ENCODE measurements around the gene CDC16. TPM values are rescaled to one million over a fixed set of nuclear protein-coding genes. Genes with fewer than 3 reads are reported as not detected.

Gene CDC16
- total and polyA plus RNA-seq, 2 of the 13 experiments (the other 11 are each of a cell fraction or from before 2014, with no cell fraction given), result 24.2 to 60.9 TPM

GRCh38 chr13:114248011-114248410 is 13.3 kb downstream of the CDC16 start:
- Histone ChIP-seq H3K9ac (ENCODE audit: insufficient read depth, low read depth, low read length) (no peak overlapping the region), H4K20me1 (ENCODE audit: insufficient read depth, low read length) (no peaks in the 10 kb centered on the region), H2AFZ (ENCODE audit: low read length) (no peak overlapping the region), H3K79me2 (ENCODE audit: insufficient read depth, low read length) (no peaks in the 10 kb centered on the region), H3K4me1 (ENCODE audit: insufficient read depth, low read length) (no peaks in the 10 kb centered on the region), H3K27ac (ENCODE audit: extremely low read length, insufficient read depth, low read length) (no peak overlapping the region), H3K9me3 (ENCODE audit: low read length) (no peaks in the 10 kb centered on the region), H3K36me3 (replicated peaks in 1 of 2; ENCODE audit: control insufficient read depth in 1 of 2, insufficient read depth in 2 of 2, low read length in 2 of 2) (peaks cover 22 to 78% of the 10 kb centered on the region in 2 experiments), H3K27me3 (ENCODE audit: control insufficient read depth in 1 of 2, insufficient read depth in 2 of 2, low read length in 2 of 2) (no peaks in the 10 kb centered on the region), H3K4me3 (replicated peaks in 1 of 3; ENCODE audit: insufficient read depth in 1 of 3, low read depth in 2 of 3, low read length in 3 of 3) (no peak overlapping the region), H3K4me2 (ENCODE audit: low read depth, low read length) (no peak overlapping the region)
- 92% methylated on average over 3 of the region's 3 CpGs for WGBS (ENCODE audit: low lambda C conversion rate)
- ChIA-PET POLR2A (interaction anchor here (1.3 kb wide), 1 partner anchor 34 kb away, joined by 4 read pairs; no protein-coding TSS in a partner anchor), CTCF (ENCODE audit: low intra/inter-chr PET ratio, low total read pairs) (no interaction called here)
- ATAC-seq, result no peak
- intact Hi-C loops (cut with micrococcal nuclease; ENCODE audit: unreplicated experiment), result no loop called here
- BruUV-seq (replicated peaks), result no TSS peak
- FAIRE-seq, result no peak
- in situ Hi-C loops (cut with HindIII; ENCODE audit: extremely low pct_ligation_motif_present, low pct_unique_long_range_greater_than_20kb), result no loop called here
- DNase-seq (ENCODE audit: low spot score), result no peak
- TF ChIP-seq, protein P1, sequence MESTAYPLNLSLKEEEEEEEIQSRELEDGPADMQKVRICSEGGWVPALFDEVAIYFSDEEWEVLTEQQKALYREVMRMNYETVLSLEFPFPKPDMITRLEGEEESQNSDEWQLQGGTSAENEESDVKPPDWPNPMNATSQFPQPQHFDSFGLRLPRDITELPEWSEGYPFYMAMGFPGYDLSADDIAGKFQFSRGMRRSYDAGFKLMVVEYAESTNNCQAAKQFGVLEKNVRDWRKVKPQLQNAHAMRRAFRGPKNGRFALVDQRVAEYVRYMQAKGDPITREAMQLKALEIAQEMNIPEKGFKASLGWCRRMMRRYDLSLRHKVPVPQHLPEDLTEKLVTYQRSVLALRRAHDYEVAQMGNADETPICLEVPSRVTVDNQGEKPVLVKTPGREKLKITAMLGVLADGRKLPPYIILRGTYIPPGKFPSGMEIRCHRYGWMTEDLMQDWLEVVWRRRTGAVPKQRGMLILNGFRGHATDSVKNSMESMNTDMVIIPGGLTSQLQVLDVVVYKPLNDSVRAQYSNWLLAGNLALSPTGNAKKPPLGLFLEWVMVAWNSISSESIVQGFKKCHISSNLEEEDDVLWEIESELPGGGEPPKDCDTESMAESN (CRISPR knock-in tag; conservative IDR thresholded peaks at IDR 0.05), result no peak
- TF ChIP-seq BRD4 (CRISPR knock-in tag; IDR thresholded peaks at IDR 0.05) (no peak), ZNF501 (CRISPR knock-in tag; IDR thresholded peaks at IDR 0.05) (no peak), SMARCC2 (IDR thresholded peaks at IDR 0.05) (no peak), CBX5 (CRISPR knock-in tag; IDR thresholded peaks at IDR 0.05; ENCODE audit: borderline replicate concordance) (no peak), MATR3 (CRISPR knock-in tag; IDR thresholded peaks at IDR 0.05) (no peak), HMG20A (CRISPR knock-in tag; IDR thresholded peaks at IDR 0.05; ENCODE audit: borderline replicate concordance) (no peak), ZNF30 (CRISPR knock-in tag; IDR thresholded peaks at IDR 0.05) (no peak), ZNF572 (CRISPR knock-in tag; IDR thresholded peaks at IDR 0.05) (no peak), SRF (IDR thresholded peaks at IDR 0.05; ENCODE audit: low read depth, low read length) (no peak), ZC3H13 (CRISPR knock-in tag; IDR thresholded peaks at IDR 0.05) (no peak), FLYWCH1 (CRISPR knock-in tag; IDR thresholded peaks at IDR 0.05) (no peak)
- TF ChIP-seq, protein P2, sequence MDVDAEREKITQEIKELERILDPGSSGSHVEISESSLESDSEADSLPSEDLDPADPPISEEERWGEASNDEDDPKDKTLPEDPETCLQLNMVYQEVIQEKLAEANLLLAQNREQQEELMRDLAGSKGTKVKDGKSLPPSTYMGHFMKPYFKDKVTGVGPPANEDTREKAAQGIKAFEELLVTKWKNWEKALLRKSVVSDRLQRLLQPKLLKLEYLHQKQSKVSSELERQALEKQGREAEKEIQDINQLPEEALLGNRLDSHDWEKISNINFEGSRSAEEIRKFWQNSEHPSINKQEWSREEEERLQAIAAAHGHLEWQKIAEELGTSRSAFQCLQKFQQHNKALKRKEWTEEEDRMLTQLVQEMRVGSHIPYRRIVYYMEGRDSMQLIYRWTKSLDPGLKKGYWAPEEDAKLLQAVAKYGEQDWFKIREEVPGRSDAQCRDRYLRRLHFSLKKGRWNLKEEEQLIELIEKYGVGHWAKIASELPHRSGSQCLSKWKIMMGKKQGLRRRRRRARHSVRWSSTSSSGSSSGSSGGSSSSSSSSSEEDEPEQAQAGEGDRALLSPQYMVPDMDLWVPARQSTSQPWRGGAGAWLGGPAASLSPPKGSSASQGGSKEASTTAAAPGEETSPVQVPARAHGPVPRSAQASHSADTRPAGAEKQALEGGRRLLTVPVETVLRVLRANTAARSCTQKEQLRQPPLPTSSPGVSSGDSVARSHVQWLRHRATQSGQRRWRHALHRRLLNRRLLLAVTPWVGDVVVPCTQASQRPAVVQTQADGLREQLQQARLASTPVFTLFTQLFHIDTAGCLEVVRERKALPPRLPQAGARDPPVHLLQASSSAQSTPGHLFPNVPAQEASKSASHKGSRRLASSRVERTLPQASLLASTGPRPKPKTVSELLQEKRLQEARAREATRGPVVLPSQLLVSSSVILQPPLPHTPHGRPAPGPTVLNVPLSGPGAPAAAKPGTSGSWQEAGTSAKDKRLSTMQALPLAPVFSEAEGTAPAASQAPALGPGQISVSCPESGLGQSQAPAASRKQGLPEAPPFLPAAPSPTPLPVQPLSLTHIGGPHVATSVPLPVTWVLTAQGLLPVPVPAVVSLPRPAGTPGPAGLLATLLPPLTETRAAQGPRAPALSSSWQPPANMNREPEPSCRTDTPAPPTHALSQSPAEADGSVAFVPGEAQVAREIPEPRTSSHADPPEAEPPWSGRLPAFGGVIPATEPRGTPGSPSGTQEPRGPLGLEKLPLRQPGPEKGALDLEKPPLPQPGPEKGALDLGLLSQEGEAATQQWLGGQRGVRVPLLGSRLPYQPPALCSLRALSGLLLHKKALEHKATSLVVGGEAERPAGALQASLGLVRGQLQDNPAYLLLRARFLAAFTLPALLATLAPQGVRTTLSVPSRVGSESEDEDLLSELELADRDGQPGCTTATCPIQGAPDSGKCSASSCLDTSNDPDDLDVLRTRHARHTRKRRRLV (CRISPR knock-in tag; IDR thresholded peaks at IDR 0.05), result no peak
- TF ChIP-seq, protein P3, sequence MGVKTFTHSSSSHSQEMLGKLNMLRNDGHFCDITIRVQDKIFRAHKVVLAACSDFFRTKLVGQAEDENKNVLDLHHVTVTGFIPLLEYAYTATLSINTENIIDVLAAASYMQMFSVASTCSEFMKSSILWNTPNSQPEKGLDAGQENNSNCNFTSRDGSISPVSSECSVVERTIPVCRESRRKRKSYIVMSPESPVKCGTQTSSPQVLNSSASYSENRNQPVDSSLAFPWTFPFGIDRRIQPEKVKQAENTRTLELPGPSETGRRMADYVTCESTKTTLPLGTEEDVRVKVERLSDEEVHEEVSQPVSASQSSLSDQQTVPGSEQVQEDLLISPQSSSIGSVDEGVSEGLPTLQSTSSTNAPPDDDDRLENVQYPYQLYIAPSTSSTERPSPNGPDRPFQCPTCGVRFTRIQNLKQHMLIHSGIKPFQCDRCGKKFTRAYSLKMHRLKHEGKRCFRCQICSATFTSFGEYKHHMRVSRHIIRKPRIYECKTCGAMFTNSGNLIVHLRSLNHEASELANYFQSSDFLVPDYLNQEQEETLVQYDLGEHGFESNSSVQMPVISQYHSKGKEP (CRISPR knock-in tag; IDR thresholded peaks at IDR 0.05), result no peak
- TF ChIP-seq, protein P4, sequence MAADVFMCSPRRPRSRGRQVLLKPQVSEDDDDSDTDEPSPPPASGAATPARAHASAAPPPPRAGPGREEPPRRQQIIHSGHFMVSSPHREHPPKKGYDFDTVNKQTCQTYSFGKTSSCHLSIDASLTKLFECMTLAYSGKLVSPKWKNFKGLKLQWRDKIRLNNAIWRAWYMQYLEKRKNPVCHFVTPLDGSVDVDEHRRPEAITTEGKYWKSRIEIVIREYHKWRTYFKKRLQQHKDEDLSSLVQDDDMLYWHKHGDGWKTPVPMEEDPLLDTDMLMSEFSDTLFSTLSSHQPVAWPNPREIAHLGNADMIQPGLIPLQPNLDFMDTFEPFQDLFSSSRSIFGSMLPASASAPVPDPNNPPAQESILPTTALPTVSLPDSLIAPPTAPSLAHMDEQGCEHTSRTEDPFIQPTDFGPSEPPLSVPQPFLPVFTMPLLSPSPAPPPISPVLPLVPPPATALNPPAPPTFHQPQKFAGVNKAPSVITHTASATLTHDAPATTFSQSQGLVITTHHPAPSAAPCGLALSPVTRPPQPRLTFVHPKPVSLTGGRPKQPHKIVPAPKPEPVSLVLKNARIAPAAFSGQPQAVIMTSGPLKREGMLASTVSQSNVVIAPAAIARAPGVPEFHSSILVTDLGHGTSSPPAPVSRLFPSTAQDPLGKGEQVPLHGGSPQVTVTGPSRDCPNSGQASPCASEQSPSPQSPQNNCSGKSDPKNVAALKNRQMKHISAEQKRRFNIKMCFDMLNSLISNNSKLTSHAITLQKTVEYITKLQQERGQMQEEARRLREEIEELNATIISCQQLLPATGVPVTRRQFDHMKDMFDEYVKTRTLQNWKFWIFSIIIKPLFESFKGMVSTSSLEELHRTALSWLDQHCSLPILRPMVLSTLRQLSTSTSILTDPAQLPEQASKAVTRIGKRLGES (CRISPR knock-in tag; IDR thresholded peaks at IDR 0.05; ENCODE audit: borderline replicate concordance), result no peak
